HL-60 (cell line): ENCODE results near the gene UFD1.

Source experiments
- DNase-seq, 2 experiments: peaks; one replicate each; pipeline ENCODE4 v3.0.0-alpha.2; 2010 to 2020; ENCODE audit warnings: low read depth in 1 of 2, low spot score in 1 of 2
- H3K27ac ChIP-seq: fragments of 250-450 bp; sonication (Bioruptor Pico); replicated peaks from 2 replicates; pipeline ENCODE4 v1.5.1; 2020; ENCODE audit warnings: mild to moderate bottlenecking, moderate library complexity
- H3K27me3 ChIP-seq: fragments of 250-450 bp; sonication (Bioruptor Pico); 2 replicates; pipeline ENCODE4 v1.5.1; 2021; ENCODE audit warnings: mild to moderate bottlenecking, moderate library complexity; ENCODE audit not compliant: insufficient read depth, poor library complexity, severe bottlenecking
- H3K4me3 ChIP-seq: replicated peaks from 2 replicates; pipeline ENCODE4 v1.5.1; 2011; ENCODE audit warnings: mild to moderate bottlenecking, control low read depth, low read length; ENCODE audit not compliant: insufficient read depth
- GABPA ChIP-seq: IDR thresholded peaks from 2 replicates; pipeline ENCODE4 v1.6.1; 2012; ENCODE audit warnings: low read depth
- POLR2AphosphoS5 ChIP-seq: IDR thresholded peaks from 2 replicates; pipeline ENCODE4 v1.6.1; 2012; ENCODE audit warnings: low read depth
- REST ChIP-seq: IDR thresholded peaks from 2 replicates; pipeline ENCODE4 v1.6.1; 2012; ENCODE audit warnings: low read depth; ENCODE audit not compliant: insufficient replicate concordance
- SPI1 ChIP-seq: IDR thresholded peaks from 2 replicates; pipeline ENCODE4 v1.6.1; 2012; ENCODE audit warnings: low read depth, mild to moderate bottlenecking, borderline replicate concordance
- TF ChIP-seq, protein P1 (sequence below): IDR thresholded peaks from one replicate; pipeline ENCODE4 v1.5.1; 2011; ENCODE audit warnings: low read length, control low read depth, inconsistent platforms; ENCODE audit not compliant: insufficient read depth

The UFD1 gene

GRCh38 chr22:19525116-19525660 is 46.2 kb upstream of the UFD1 start:
- TF ChIP-seq REST (no peak), GABPA (no peak), SPI1 (no peak)
- DNase-seq: no peak
- Histone ChIP-seq H3K27ac (no peak overlapping the region), H3K4me3 (no peak overlapping the region), H3K27me3 (peaks cover 29% of the 10 kb centered on the region)

DNA sequence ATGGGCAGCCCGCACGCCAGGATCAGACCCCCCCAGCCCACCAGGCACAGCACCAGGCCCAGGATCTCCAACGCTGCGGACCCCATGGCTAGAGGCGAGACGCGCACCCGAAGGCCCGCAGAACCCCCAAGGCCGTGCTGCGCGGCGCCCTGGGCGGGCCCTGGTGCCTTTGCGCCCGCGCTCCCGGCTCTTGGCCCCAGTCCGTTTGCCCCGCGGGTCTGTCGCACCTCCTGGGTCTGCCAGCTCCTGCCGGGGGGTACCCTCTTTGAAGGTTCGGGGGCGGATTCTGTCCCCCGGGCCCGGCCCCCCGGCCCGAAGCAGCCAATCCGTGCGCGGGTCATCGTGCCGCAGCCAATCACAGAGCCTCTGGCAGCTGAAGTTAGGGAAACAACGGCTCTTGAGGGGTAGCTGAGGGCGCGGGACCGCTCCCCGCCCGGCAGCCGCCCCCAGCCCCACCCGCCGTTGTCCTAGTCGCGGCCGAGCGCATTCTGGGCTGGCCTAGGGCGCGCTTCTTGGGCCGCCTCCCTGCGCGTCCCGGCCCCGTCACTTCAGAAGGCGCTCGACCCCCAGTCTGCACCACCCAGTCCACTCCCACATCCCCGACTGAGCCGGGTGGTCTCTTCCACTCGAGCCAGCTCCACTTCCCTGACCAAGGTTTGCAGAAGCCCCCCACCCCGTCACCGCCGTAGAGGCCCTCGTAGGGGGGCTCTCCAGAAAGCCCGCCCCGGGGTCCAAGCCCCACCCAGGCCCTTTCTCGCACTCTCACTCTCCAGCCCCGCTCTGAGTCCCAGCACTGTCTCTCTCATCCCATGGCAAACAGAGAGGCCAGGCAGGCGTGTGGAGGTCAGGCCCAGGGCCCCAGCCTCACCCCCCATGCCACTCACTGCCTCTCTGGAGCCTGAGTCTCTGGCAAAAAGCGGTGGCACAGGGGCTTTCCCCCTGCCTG is 45.5 kb upstream of the UFD1 start, which contains the start of gene CLDN5:
Gene CLDN5, minus strand, starts transcription at position 241 of the 946 bp plus-strand sequence. Its CDS starts 155 bp downstream, at position 86.
- peak in 1 of 2 experiments; percentile 37 for DNase-seq
- Histone ChIP-seq H3K27ac (no peak within 1 kb of the TSS), H3K4me3 (peak within 1 kb of the TSS; percentile 42), H3K27me3 (peaks cover 28% of the 10 kb centered on the region)
- TF ChIP-seq, protein P1, sequence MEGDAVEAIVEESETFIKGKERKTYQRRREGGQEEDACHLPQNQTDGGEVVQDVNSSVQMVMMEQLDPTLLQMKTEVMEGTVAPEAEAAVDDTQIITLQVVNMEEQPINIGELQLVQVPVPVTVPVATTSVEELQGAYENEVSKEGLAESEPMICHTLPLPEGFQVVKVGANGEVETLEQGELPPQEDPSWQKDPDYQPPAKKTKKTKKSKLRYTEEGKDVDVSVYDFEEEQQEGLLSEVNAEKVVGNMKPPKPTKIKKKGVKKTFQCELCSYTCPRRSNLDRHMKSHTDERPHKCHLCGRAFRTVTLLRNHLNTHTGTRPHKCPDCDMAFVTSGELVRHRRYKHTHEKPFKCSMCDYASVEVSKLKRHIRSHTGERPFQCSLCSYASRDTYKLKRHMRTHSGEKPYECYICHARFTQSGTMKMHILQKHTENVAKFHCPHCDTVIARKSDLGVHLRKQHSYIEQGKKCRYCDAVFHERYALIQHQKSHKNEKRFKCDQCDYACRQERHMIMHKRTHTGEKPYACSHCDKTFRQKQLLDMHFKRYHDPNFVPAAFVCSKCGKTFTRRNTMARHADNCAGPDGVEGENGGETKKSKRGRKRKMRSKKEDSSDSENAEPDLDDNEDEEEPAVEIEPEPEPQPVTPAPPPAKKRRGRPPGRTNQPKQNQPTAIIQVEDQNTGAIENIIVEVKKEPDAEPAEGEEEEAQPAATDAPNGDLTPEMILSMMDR: no peak
- TF ChIP-seq GABPA: no peak
- TF ChIP-seq POLR2AphosphoS5: no peak
- TF ChIP-seq REST: no peak
- TF ChIP-seq SPI1: no peak

DNA sequence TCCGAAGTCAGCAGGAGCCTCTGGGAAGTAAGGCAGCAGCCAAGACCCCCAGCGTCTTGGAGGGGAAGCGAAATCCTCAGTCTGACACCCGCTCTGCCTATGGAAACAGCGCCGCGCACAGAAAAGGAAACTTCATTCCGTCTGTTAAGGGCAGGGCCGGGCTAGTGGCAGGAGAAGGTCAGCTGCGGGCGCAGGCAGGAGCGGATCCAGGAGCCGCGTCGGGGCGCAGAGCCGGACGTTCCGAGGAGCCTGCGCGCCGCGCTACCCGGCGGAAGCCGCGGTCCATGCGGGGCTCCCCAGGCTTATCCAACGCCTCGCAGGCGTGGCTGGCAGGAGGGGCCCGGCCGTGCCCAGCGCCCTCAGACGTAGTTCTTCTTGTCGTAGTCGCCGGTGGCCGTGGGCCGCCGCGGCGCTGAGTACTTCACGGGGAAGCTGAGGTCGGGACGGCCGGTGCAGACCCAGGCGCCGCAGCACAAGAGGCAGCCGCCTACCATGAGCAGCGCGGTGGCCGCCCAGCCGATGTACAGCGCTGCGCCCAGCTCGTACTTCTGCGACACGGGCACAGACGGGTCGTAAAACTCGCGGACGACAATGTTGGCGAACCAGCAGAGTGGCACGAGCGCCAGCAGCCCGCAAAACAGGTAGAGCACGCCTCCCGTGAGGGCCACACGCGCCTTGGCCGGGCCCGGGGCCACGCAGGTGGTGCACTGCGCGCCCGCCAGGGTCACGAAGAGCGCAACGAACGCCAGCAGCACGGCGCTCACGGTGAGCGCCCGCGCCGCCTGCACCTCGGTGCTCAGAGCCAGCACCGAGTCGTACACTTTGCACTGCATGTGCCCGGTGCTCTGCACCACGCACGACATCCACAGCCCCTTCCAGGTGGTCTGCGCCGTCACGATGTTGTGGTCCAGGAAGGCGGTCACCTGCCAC is 44.5 kb upstream of the UFD1 start:
- peak overlapping the region; percentile 42 for H3K4me3 ChIP-seq
- TF ChIP-seq, protein P1: no peak
- TF ChIP-seq POLR2AphosphoS5 (peak; percentile 13; the same call in 1 of the 2 replicates), REST (no peak)

More for the DNA sequence above, 44.5 kb upstream of the UFD1 start:
- Histone ChIP-seq H3K27me3 (peaks cover 28% of the 10 kb centered on the region), H3K27ac (no peak overlapping the region)
- DNase-seq: peak; percentile 31 to 35
